ENCODE results near the gene BEST4.

The BEST4 gene

DNA sequence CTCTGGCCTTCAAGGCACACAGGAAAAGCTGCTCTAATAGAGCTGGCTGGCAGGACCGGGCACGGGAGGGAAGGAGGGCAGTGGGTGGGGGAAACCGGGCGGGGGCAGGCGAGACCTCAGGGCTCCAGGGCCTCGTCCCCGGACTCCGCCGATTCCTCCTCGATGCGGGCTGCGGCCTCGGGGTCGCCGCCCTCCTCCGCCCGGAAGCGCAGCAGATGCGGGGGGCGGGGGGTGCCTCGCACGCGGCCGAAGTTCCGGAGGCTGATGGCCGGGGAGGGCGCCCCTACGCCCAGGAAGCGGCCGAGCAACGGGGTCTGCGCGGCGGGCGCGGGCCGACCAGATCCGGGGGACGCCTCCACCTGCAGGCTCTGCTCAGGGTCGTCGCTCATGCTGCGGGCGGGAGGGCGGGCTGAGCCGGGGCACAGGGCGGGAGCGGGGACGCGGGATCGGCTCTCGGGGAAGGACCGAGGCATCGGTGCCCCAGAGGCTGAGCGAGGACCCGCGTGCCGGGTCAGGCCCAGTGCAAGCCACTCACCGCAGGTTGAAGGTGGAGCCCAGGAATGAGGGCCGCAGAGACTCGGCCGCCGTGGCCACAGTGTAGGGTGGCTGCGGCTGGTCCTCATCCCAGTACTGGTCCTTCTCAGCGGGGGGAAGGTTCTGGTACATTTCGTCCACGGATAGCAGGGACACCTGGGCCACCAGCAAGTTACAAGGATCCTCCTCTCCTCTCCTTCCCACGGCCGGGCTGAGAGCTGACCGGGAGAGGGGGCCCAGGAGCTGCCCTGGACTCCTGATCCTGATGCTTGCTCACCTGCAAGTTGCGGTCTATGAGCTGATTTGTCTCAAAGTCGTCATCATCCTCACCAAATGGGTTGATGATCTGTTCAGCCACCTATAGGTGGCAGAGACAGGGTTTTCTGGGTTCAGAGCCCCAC is 3.6 kb downstream of the BEST4 start:
- Histone ChIP-seq H4K20me1 (ENCODE audit: insufficient read depth, low read length) (0 out of 2 replicates have a peak, but pooled peaks cover 3% of the 10 kb centered on the region), H3K9ac (ENCODE audit: low read depth, low read length) (no peak overlapping the region), H3K36me3 (ENCODE audit: insufficient read depth, low read length) (peaks cover 21% of the 10 kb centered on the region), H3K27me3 (ENCODE audit: insufficient read depth, low read length, poor library complexity) (no peaks in the 10 kb centered on the region), H2AFZ (ENCODE audit: low read depth, low read length) (no peak overlapping the region), H3K4me2 (ENCODE audit: insufficient read depth, low read length) (no peak overlapping the region), H3K4me1 (ENCODE audit: insufficient read depth, low read length) (no peaks in the 10 kb centered on the region), H3K27ac (ENCODE audit: low read length) (no peak overlapping the region), H3K4me3 (ENCODE audit: low read depth in 1 of 2, low read length in 2 of 2) (no peak overlapping the region), H3K79me2 (ENCODE audit: insufficient read depth, low read length) (no peaks in the 10 kb centered on the region), H3K9me3 (ENCODE audit: insufficient read depth, low read length, severe bottlenecking) (no peaks in the 10 kb centered on the region)
- TF ChIP-seq EZH2 (IDR thresholded peaks at IDR 0.05; ENCODE audit: borderline replicate concordance, low read depth, low read length, severe bottlenecking) (no peak), CTCF (IDR thresholded peaks at IDR 0.05; ENCODE audit: borderline replicate concordance, extremely low read depth, low read length, poor library complexity, severe bottlenecking) (no peak)
- DNase-seq, result no peak
- no peak for ATAC-seq (ENCODE audit: insufficient read depth, low read depth)

- peaks cover 27% of the 10 kb centered on the region for H3K36me3 ChIP-seq (ENCODE audit: insufficient read depth, low read length)
- no peak overlapping the region for H3K4me3 ChIP-seq (ENCODE audit: low read depth in 1 of 2, low read length in 2 of 2)
- H2AFZ ChIP-seq (ENCODE audit: low read depth, low read length), result no peak overlapping the region
- H3K79me2 ChIP-seq (ENCODE audit: insufficient read depth, low read length), result peaks cover 1% of the 10 kb centered on the region; the same call in 1 of the 2 replicates
- DNase-seq (no peak), ATAC-seq (ENCODE audit: insufficient read depth, low read depth) (no peak)
- no peaks in the 10 kb centered on the region for H3K27me3 ChIP-seq (ENCODE audit: insufficient read depth, low read length, poor library complexity)
- no peaks in the 10 kb centered on the region for H3K9me3 ChIP-seq (ENCODE audit: insufficient read depth, low read length, severe bottlenecking)
- no peak overlapping the region for H3K27ac ChIP-seq (ENCODE audit: low read length)
- TF ChIP-seq CTCF (IDR thresholded peaks at IDR 0.05; ENCODE audit: borderline replicate concordance, extremely low read depth, low read length, poor library complexity, severe bottlenecking), result no peak
- no peak for TF ChIP-seq EZH2 (IDR thresholded peaks at IDR 0.05; ENCODE audit: borderline replicate concordance, low read depth, low read length, severe bottlenecking)
- H3K4me2 ChIP-seq (ENCODE audit: insufficient read depth, low read length), result no peak overlapping the region
- H3K9ac ChIP-seq (ENCODE audit: low read depth, low read length), result no peak overlapping the region
- peaks cover under 1% of the 10 kb centered on the region; the same call in 1 of the 2 replicates for H3K4me1 ChIP-seq (ENCODE audit: insufficient read depth, low read length)
- peaks cover 7% of the 10 kb centered on the region for H4K20me1 ChIP-seq (ENCODE audit: insufficient read depth, low read length)
These were observed 4.3 kb downstream of the BEST4 start for GRCh38 chr1:44783697-44784093.

DNA sequence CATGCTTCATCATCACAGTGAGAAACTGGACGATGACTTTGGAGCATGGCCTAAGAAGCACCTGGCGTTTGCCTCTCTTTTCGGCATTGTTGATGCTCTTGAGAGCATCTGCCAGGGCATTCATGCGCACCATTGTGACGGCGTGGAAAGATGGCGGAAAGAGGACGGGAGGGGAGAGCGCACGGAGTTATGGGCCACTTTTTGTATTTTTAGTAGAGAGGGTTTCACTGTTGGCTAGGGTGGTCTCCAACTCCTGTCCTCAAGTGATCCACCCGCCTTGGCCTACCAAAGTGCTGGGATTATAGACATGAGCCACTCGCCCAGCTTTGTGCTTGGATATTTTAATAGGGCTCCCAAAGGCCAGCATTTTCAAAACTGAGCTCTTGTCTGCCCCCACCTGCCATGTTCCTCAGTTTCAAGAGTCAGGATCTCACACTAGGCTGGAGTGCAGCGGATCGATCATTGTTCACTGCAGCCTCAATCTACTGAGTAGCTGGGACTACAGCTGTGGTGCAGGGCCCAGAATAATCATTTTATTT is 7.3 kb downstream of the BEST4 start:
- DNase-seq (no peak), ATAC-seq (ENCODE audit: insufficient read depth, low read depth) (peak; percentile 22; the same call in 2 of the 3 replicates)
- H2AFZ ChIP-seq (ENCODE audit: low read depth, low read length), result no peak overlapping the region
- peaks cover 26% of the 10 kb centered on the region for H3K4me1 ChIP-seq (ENCODE audit: insufficient read depth, low read length)
- H3K9me3 ChIP-seq (ENCODE audit: insufficient read depth, low read length, severe bottlenecking), result no peaks in the 10 kb centered on the region
- no peak overlapping the region for H3K9ac ChIP-seq (ENCODE audit: low read depth, low read length)
- TF ChIP-seq EZH2 (IDR thresholded peaks at IDR 0.05; ENCODE audit: borderline replicate concordance, low read depth, low read length, severe bottlenecking) (no peak), CTCF (IDR thresholded peaks at IDR 0.05; ENCODE audit: borderline replicate concordance, extremely low read depth, low read length, poor library complexity, severe bottlenecking) (no peak)
- peaks cover 31% of the 10 kb centered on the region for H3K79me2 ChIP-seq (ENCODE audit: insufficient read depth, low read length)
- H3K4me2 ChIP-seq (ENCODE audit: insufficient read depth, low read length), result no peak overlapping the region
- no peak overlapping the region for H3K27ac ChIP-seq (ENCODE audit: low read length)
- H4K20me1 ChIP-seq (ENCODE audit: insufficient read depth, low read length), result peaks cover 34% of the 10 kb centered on the region
- peaks cover 57% of the 10 kb centered on the region for H3K36me3 ChIP-seq (ENCODE audit: insufficient read depth, low read length)
- no peak overlapping the region for H3K4me3 ChIP-seq (ENCODE audit: low read depth in 1 of 2, low read length in 2 of 2)
- H3K27me3 ChIP-seq (ENCODE audit: insufficient read depth, low read length, poor library complexity), result no peaks in the 10 kb centered on the region

Measured in DND-41 (cell line).